ENCODE measurements around the gene FBXO39.
A peak's percentile ranks its signal among the peaks of the same experiment; 100 is the strongest.
"Not testable (repeated sequence)": the region's sequence is repeated elsewhere in the genome, so short reads cannot be mapped to it uniquely, and the experiment has no call there.

Gene FBXO39

GRCh38 chr17:6775871-6776405 is at the start of gene FBXO39:
FBXO39 (plus strand) TSS chr17:6776215; CDS start chr17:6779869, 3,654 bp downstream.
- no peak for DNase-seq (ENCODE audit: low read depth)

GRCh38 chr17:6729531-6729930 is 46.5 kb upstream of the FBXO39 start:
- no peak for DNase-seq (ENCODE audit: low read depth)

- DNase-seq (ENCODE audit: low read depth), result not testable (repeated sequence)
Observed at GRCh38 chr17:6746665-6747064, 29.4 kb upstream of the FBXO39 start.

GRCh38 chr17:6748617-6749016 is 27.4 kb upstream of the FBXO39 start:
- peak; percentile 7 for DNase-seq (ENCODE audit: low read depth)

GRCh38 chr17:6749519-6749918 is 26.5 kb upstream of the FBXO39 start:
- DNase-seq (ENCODE audit: low read depth), result peak; percentile 15

- peak; percentile 100 for DNase-seq (ENCODE audit: low read depth)
Observed at GRCh38 chr17:6752068-6752909, 23.7 kb upstream of the FBXO39 start.

- peak; percentile 87 for DNase-seq (ENCODE audit: low read depth)
Observed at GRCh38 chr17:6753006-6753445, 23.0 kb upstream of the FBXO39 start.

- DNase-seq (ENCODE audit: low read depth), result peak; percentile 3
Observed at GRCh38 chr17:6753546-6753945, 22.5 kb upstream of the FBXO39 start.

- DNase-seq (ENCODE audit: low read depth), result peak; percentile 38
Observed at GRCh38 chr17:6755281-6755680, 20.7 kb upstream of the FBXO39 start.

GRCh38 chr17:6755731-6756184 is 20.3 kb upstream of the FBXO39 start, which contains the start of gene XAF1:
XAF1 (plus strand) TSS chr17:6756046; CDS start chr17:6756079, 33 bp downstream.
- DNase-seq (ENCODE audit: low read depth), result peak; percentile 55

- no peak for DNase-seq (ENCODE audit: low read depth)
Observed at GRCh38 chr17:6756425-6757031, 19.5 kb upstream of the FBXO39 start.

- DNase-seq (ENCODE audit: low read depth), result no peak
Observed at GRCh38 chr17:6757747-6758146, 18.3 kb upstream of the FBXO39 start.

- DNase-seq (ENCODE audit: low read depth), result no peak
Observed at GRCh38 chr17:6761779-6762178, 14.2 kb upstream of the FBXO39 start.

GRCh38 chr17:6768447-6768846 is 7.6 kb upstream of the FBXO39 start:
- DNase-seq (ENCODE audit: low read depth), result no peak

- DNase-seq (ENCODE audit: low read depth), result no peak
Observed at GRCh38 chr17:6772016-6772415, 4.0 kb upstream of the FBXO39 start.

GRCh38 chr17:6774906-6775305 is 1.1 kb upstream of the FBXO39 start:
- DNase-seq (ENCODE audit: low read depth), result not testable (repeated sequence)

GRCh38 chr17:6779411-6779810 is 3.4 kb downstream of the FBXO39 start:
- no peak for DNase-seq (ENCODE audit: low read depth)

GRCh38 chr17:6780001-6780400 is 4.0 kb downstream of the FBXO39 start:
- DNase-seq (ENCODE audit: low read depth), result no peak

- DNase-seq (ENCODE audit: low read depth), result no peak
Observed at GRCh38 chr17:6780886-6781285, 4.9 kb downstream of the FBXO39 start.

GRCh38 chr17:6782244-6782643 is 6.2 kb downstream of the FBXO39 start:
- DNase-seq (ENCODE audit: low read depth), result no peak

GRCh38 chr17:6786618-6787017 is 10.6 kb downstream of the FBXO39 start:
- DNase-seq (ENCODE audit: low read depth), result peak; percentile 49

- DNase-seq (ENCODE audit: low read depth), result no peak
Observed at GRCh38 chr17:6787081-6787693, 11.2 kb downstream of the FBXO39 start.
